OCI-LY1 (cell line): ENCODE measurements around the gene ATP5PO.

Experiments used
- CTCF ChIP-seq: fragments of 200-600 bp; sonication (generic), shearing (Covaris generic); IDR thresholded peaks from 2 replicates; pipeline ENCODE4 v1.5.1; 2017; ENCODE audit warnings: mild to moderate bottlenecking, antibody characterized with exemption, low read length, moderate library complexity, mixed read lengths
- EZH2 ChIP-seq: fragments of 200-600 bp; sonication (generic), shearing (Covaris generic); IDR thresholded peaks from 2 replicates; pipeline ENCODE4 v1.8.0; 2017; ENCODE audit warnings: borderline replicate concordance, mixed run types, mild to moderate bottlenecking, antibody characterized with exemption, low read length, moderate library complexity, mixed read lengths

- TF ChIP-seq CTCF, result no peak
- TF ChIP-seq EZH2, result no peak
Measured at GRCh38 chr21:33886321-33886720, 29.3 kb downstream of the ATP5PO start.
